Activated naive CD4-positive, alpha-beta T cell treated with anti-CD3 and anti-CD28 coated beads, Interleukin-2, amount 50 U/mL, for 24 hours (primary cell): ENCODE data around the gene ME3.
"Not testable (repeated sequence)": the region's sequence is repeated elsewhere in the genome, so short reads cannot be mapped to it uniquely, and the experiment has no call there.

Source experiments
- H3K27ac Mint-ChIP-seq: one replicate; pipeline ENCODE4 v1.8.0; 2021; ENCODE audit warnings: mild to moderate bottlenecking, mixed read lengths
- H3K27me3 Mint-ChIP-seq: one replicate; pipeline ENCODE4 v1.8.0; 2021; ENCODE audit warnings: mixed read lengths
- H3K36me3 Mint-ChIP-seq: one replicate; pipeline ENCODE4 v1.8.0; 2021; ENCODE audit warnings: mixed read lengths
- H3K4me1 Mint-ChIP-seq: one replicate; pipeline ENCODE4 v1.8.0; 2021; ENCODE audit warnings: mixed read lengths
- H3K4me3 Mint-ChIP-seq: one replicate; pipeline ENCODE4 v1.8.0; 2021; ENCODE audit warnings: mild to moderate bottlenecking, mixed read lengths
- H3K9me3 Mint-ChIP-seq: one replicate; pipeline ENCODE4 v1.8.0; 2021; ENCODE audit warnings: mixed read lengths

ME3 gene

GRCh38 chr11:86658534-86658933 is 13.9 kb downstream of the ME3 start:
- H3K4me1 Mint-ChIP-seq = no peaks in the 10 kb centered on the region
- H3K27me3 Mint-ChIP-seq = no peaks in the 10 kb centered on the region
- no peak overlapping the region for H3K27ac Mint-ChIP-seq
- H3K9me3 Mint-ChIP-seq = peaks cover 4% of the 10 kb centered on the region
- no peak overlapping the region for H3K4me3 Mint-ChIP-seq
- peaks cover 5% of the 10 kb centered on the region for H3K36me3 Mint-ChIP-seq

DNA sequence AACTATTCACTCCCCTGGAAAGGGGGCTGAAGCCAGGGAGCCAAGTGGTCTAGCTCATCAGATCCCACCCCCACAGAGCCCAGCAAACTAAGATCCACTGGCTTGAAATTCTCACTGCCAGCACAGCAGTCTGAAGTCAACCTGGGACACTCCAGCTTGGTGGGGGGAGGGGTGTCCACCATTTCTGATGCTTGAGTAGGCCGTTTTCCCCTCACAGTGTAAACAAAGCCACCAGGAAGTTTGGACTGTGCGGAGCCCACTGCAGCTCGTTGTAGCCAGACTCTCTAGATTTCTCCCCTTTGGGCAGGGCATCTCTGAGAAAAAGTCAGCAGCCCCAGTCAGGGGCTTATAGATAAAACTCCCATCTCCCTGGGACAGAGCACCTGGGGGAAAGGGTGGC is 27.2 kb downstream of the ME3 start:
- not testable (repeated sequence) for H3K4me1 Mint-ChIP-seq, H3K4me3 Mint-ChIP-seq, H3K27me3 Mint-ChIP-seq, H3K9me3 Mint-ChIP-seq, H3K27ac Mint-ChIP-seq, H3K36me3 Mint-ChIP-seq

- H3K27me3 Mint-ChIP-seq = peaks cover 2% of the 10 kb centered on the region
- H3K4me3 Mint-ChIP-seq = no peak overlapping the region
- no peaks in the 10 kb centered on the region for H3K9me3 Mint-ChIP-seq
- peaks cover 5% of the 10 kb centered on the region for H3K4me1 Mint-ChIP-seq
- no peak overlapping the region for H3K27ac Mint-ChIP-seq
- H3K36me3 Mint-ChIP-seq = peaks cover 10% of the 10 kb centered on the region
These were observed 28.1 kb downstream of the ME3 start for GRCh38 chr11:86644291-86644690.

- no peak overlapping the region for H3K4me3 Mint-ChIP-seq
- peaks cover 19% of the 10 kb centered on the region for H3K4me1 Mint-ChIP-seq
- H3K36me3 Mint-ChIP-seq = peaks cover 5% of the 10 kb centered on the region
- peaks cover 2% of the 10 kb centered on the region for H3K27me3 Mint-ChIP-seq
- no peak overlapping the region for H3K27ac Mint-ChIP-seq
- no peaks in the 10 kb centered on the region for H3K9me3 Mint-ChIP-seq
These were observed 30.7 kb downstream of the ME3 start for GRCh38 chr11:86641537-86642261.

DNA sequence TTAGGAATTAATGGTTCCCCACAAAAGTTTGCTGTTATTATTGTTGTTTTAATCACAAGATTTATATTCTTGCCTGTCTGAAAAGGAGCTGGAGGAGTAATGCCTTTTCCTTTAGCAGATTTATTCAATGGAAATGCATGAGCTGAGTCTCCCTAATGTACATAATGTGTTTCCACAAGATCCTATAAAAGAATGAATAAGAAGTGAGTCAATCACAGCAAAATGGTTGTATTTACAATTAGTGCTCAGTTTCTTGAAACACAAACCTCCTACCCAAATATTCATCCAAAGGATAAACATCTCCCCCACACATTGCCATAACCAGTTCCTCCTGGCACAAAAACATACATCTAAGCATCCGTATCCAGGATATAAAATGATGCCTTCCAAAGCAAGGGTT is 33.3 kb downstream of the ME3 start:
- Mint-ChIP-seq H3K4me1 (peaks cover 19% of the 10 kb centered on the region), H3K27me3 (no peaks in the 10 kb centered on the region), H3K36me3 (peaks cover 2% of the 10 kb centered on the region), H3K9me3 (no peaks in the 10 kb centered on the region), H3K27ac (no peak overlapping the region), H3K4me3 (no peak overlapping the region)

GRCh38 chr11:86638673-86639072 is 33.7 kb downstream of the ME3 start:
- Mint-ChIP-seq H3K27ac (no peak overlapping the region), H3K27me3 (no peaks in the 10 kb centered on the region), H3K4me1 (peaks cover 19% of the 10 kb centered on the region), H3K36me3 (peaks cover 2% of the 10 kb centered on the region), H3K4me3 (no peak overlapping the region), H3K9me3 (no peaks in the 10 kb centered on the region)

- H3K4me1 Mint-ChIP-seq = peaks cover 19% of the 10 kb centered on the region
- H3K9me3 Mint-ChIP-seq = no peaks in the 10 kb centered on the region
- H3K4me3 Mint-ChIP-seq = no peak overlapping the region
- no peaks in the 10 kb centered on the region for H3K27me3 Mint-ChIP-seq
- no peak overlapping the region for H3K27ac Mint-ChIP-seq
- peaks cover 2% of the 10 kb centered on the region for H3K36me3 Mint-ChIP-seq
These were observed 34.4 kb downstream of the ME3 start for GRCh38 chr11:86637988-86638387.

DNA sequence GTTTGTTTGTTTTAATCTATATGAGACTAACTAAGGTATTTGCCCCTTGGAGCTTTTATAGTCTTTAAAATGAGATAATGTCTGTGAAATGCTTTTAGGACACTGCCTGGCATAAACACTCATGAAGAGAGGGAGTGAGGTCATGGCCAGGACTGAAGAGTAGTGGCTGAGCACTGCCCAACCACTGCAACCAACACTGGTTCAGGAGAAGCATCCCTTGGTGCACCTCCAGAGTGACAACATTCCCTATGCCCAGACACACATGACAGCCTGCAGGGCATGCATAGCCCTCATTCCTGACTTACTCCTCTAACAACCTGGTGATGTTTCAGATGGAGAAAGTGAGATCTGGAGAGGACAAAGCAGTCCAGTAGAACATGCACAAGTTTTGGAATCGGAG is 36.1 kb downstream of the ME3 start:
- Mint-ChIP-seq H3K27me3 (no peaks in the 10 kb centered on the region), H3K36me3 (peaks cover 2% of the 10 kb centered on the region), H3K4me1 (peaks cover 19% of the 10 kb centered on the region), H3K27ac (no peak overlapping the region), H3K4me3 (no peak overlapping the region), H3K9me3 (no peaks in the 10 kb centered on the region)

DNA sequence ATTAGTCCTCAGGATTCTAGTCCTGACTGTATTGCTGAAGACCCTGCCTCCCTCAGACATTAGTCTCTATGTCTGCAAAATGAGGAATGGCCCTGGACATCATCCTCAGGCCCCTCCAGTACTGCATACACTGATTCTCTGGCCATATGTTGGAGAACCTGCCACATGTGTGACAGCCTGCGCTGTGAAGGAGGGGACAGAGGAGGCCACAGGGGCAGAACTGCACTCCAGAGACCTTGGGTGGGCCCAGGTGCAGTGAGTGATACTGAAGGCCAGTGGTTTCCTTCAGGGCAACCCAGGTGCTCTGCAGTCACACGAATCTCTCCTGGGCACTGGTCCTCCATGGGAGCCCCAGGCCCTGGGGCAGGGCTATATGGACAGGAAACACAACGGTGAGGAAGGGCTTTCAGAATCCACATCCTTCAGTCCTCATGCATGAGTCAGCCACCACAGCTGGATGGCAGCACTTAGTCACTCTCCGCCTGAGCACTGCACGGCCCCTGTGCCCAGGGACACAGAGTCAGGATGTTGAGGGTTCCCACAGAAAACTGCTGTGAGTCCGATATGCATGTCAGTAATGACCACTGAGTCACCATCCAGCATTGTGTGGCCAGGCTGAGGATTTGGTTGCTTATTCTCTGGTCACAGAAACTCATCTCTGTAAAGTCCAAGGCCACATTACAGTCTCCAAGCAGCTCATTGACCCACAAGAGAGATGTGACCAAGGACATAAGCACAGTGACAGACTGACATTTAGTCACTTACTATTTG is 39.7 kb downstream of the ME3 start:
- Mint-ChIP-seq H3K9me3 (no peaks in the 10 kb centered on the region), H3K4me3 (no peak overlapping the region), H3K4me1 (peaks cover 4% of the 10 kb centered on the region), H3K36me3 (peaks cover 2% of the 10 kb centered on the region), H3K27ac (no peak overlapping the region), H3K27me3 (no peaks in the 10 kb centered on the region)

DNA sequence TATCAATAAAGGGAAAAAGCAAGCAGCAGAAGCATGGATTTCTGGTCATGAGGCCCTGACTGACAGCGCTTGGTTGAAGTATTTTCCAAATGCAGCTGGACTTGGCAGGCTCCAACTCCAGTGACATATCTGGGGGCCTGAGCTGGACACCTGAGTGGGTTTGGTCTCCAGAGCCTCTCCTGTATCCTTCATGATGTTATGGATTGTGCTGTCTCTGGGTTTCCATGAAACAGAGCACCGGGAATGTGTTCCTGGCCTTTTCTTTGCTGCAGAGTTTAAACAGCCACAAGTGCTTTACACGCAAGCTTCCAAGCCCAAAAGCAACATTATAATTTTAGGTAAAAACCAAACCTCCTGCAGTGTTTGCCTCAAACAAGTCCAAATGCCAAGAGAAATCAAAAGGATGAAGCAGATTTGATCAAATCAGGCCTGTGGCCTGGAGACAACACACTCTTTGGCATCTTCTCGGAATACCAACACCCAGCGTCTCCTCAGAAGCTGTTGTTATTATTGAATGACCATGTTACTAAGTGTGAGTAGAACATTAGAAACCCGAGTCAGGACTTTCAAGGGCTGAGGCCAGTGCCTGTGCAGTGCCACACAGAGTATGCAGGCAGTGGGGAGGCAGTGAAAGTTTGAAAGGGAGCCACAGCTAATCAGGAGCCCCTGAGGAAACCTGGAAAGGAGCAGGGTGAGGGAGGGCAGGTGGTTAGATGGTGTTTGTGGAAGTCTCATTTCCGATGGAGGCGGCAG is 42.0 kb downstream of the ME3 start:
- H3K9me3 Mint-ChIP-seq = no peaks in the 10 kb centered on the region
- H3K27me3 Mint-ChIP-seq = no peaks in the 10 kb centered on the region
- H3K36me3 Mint-ChIP-seq = peaks cover 2% of the 10 kb centered on the region
- no peak overlapping the region for H3K27ac Mint-ChIP-seq
- no peak overlapping the region for H3K4me3 Mint-ChIP-seq
- H3K4me1 Mint-ChIP-seq = no peaks in the 10 kb centered on the region

DNA sequence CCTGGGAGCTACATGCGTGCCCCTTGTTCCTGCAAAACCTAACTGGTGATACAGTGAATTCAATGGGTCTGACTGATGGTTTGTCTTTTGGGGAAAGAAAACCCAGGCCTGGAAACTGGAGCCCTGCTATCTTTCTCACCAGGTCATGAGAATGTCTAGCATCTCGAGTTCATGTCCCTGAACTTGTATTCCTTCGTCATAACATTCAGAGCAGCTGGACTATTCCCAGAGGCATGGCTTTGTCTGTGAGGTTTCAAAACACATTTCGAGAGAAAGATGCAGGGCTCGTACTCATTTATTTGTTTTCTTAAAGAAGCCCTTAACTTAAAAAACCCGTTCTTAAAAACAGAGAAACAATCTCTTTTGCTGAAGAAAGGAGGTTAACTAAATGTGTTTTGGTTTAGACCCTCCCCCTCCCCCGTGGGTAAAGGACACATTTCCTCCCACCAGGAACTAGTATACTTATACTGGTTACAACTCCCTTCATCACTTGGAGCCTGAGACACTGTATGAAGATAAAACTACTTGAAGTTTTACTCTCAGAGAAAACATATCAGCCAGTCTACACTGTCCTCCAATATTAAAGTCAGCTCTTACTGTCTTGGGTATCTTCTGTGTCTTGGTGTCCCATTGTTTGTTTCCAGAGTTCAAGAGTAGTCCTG is 43.2 kb downstream of the ME3 start:
- H3K4me1 Mint-ChIP-seq = no peaks in the 10 kb centered on the region
- H3K27me3 Mint-ChIP-seq = no peaks in the 10 kb centered on the region

DNA sequence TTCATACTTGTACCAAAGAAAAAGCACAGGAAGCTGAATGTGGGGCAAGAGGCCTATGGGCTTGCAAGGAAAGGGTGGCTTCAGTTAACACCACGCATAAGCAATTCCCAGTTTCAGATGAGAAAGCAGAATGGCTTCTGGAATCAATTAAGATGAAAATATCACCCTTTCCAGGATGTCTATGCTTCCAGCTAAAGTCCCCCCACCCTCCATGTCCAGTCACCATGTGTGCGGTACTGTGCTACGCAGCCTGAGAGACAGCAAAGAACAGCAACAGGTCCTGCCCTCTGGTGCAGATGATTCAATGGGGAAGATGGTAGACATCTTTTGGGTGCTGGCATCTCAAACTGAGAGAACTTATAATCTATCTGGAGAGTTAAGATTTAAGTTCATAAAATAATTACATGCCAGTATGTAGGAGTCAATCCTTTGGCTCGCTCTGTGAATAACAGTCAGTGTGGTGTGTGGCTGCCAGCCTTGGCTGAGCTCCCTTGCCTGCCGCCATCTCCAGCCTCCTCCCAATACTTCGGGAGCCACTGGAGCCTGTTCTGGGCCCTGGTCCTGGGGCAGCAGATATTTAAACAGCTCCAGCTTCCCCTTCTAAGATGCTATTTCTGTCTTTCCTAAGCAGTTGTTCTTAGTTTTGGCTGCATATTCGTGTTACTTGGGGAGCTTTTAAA is 44.5 kb downstream of the ME3 start:
- H3K27ac Mint-ChIP-seq = no peak overlapping the region
- no peaks in the 10 kb centered on the region for H3K9me3 Mint-ChIP-seq
- H3K27me3 Mint-ChIP-seq = no peaks in the 10 kb centered on the region
- no peaks in the 10 kb centered on the region for H3K36me3 Mint-ChIP-seq
- no peaks in the 10 kb centered on the region for H3K4me1 Mint-ChIP-seq
- no peak overlapping the region for H3K4me3 Mint-ChIP-seq

More for the DNA sequence above, 43.2 kb downstream of the ME3 start:
- Mint-ChIP-seq H3K36me3 (no peaks in the 10 kb centered on the region), H3K27ac (no peak overlapping the region), H3K9me3 (no peaks in the 10 kb centered on the region), H3K4me3 (no peak overlapping the region)

DNA sequence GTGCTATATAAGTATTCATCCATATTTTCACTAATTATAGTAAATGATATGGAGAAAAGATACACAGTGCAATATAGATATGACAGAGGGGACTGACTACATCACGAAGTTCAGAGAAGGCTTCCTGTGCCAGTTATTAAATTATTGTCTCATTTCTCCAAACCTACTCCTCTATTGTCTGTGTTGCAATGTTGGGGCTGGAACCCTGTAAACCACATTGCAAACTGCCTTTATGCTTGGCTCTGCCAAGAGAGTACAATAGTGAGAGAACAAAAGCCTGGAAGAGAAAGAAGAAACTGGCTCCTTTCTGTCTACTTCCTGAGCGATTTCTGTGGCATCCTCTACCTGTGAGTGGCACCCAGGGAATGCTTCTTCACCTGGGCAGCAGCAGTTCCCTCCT is 46.4 kb downstream of the ME3 start:
- no peaks in the 10 kb centered on the region for H3K27me3 Mint-ChIP-seq
- H3K36me3 Mint-ChIP-seq = peaks cover 2% of the 10 kb centered on the region
- no peaks in the 10 kb centered on the region for H3K4me1 Mint-ChIP-seq
- no peak overlapping the region for H3K27ac Mint-ChIP-seq
- no peaks in the 10 kb centered on the region for H3K9me3 Mint-ChIP-seq
- no peak overlapping the region for H3K4me3 Mint-ChIP-seq

DNA sequence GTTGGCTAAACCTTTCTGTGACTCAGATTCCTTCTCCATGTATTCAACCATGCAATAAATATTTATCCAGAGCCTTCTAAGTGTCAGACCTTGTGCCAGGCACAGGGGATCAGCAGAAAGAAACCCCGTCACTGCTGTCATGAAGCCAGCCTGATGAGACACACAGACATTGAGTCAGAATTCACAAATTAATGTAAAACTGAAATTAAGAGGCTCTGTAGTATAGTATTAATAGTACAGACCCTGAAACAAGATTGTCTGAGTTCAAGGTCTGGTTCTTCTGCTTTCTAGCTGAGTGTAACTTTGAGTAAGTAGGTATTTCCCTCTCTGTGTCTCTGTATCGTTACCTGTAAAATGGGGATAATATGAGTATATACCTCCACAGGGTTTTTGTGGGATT is 46.9 kb downstream of the ME3 start:
- Mint-ChIP-seq H3K27ac (no peak overlapping the region), H3K27me3 (no peaks in the 10 kb centered on the region), H3K4me3 (no peak overlapping the region), H3K4me1 (no peaks in the 10 kb centered on the region), H3K36me3 (peaks cover 2% of the 10 kb centered on the region), H3K9me3 (no peaks in the 10 kb centered on the region)

GRCh38 chr11:86624366-86624765 is 48.0 kb downstream of the ME3 start:
- Mint-ChIP-seq H3K27ac (no peak overlapping the region), H3K4me1 (peaks cover 3% of the 10 kb centered on the region), H3K4me3 (no peak overlapping the region), H3K27me3 (no peaks in the 10 kb centered on the region), H3K9me3 (peaks cover 2% of the 10 kb centered on the region), H3K36me3 (peaks cover 2% of the 10 kb centered on the region)
